ENCODE data around the gene PET100.

PET100 gene

DNA sequence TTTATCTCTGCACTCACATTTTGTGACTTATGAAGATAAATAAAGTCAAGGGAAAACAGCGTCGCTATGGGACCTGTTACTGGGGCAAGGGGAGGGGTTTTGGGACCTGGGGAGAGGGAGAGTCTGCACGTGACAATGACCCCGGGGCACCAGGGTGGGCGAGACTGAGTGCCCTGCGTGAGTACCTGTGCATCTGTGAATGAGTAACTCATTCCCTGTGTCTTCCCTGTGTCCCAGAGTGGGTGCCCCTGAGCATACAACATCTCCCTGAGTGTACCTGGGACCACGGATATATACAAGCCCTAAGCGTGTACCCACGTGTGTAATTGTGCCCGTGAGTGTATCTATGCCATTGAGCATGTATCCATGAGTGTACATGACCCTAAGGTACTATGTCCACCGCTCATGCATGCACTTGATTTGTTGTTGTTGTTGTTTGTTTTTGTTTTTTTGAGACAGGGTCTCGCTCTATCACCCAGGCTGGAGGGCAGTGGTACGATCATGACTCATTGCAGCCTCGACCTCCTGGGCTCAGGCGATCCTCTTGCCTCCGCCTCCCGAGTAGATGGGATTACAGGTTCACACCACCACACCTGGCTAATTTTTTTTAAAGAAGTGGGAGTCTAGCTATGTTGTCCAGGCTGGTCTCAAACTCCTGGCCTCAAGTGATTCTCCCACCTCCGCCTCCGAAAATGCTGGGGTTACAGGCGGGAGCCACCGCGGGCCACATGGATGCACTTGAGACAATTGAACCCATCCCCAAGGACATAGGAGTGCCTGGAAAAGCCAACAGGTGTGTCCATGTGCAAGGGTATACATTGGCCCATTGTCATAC is 50.4 kb downstream of the PET100 start:
- no peak for DNase-seq (ENCODE audit: low read depth, low spot score)

DNA sequence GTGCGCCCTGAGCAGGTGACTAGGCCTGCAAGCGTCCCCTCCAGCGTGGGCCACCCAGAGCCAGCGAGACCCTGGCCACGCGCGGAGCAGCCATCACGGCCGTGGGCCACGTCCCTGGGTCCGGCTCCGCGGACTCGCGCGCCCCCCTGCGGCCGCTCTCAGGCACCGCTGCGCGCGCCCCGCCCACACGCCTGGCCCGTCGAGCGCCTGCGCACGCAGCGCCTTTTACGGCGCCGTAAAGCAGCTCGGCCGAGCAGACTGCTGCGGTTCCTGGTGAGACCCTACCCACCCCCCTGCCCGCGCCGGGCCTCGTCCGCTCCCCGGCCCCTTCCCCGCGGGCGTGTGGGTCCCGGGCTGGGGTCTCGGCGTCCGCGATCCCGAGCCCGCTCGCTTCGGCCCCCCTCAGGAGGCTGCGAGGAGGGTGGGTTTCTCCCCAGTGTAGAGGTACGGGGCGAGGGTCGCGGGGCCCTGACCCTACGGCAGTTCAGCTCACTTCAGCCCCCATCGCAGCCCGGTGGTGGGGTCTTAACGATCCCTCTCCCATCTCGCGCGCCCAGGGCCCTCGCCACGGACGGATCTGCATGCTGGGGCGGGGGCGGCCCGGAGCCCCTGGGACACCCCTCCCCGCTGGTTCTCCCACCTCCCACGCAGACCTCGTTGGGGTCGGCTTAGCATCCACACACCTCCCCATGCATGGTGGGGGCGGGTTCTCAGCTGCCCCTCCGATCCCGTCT is 51.2 kb downstream of the PET100 start, which contains the start of gene TRAPPC5:
TRAPPC5 (plus strand) TSS at position 228 of the 734 bp plus-strand sequence. CDS start 1,421 bp downstream, outside the sequence.
- peak; percentile 76 for DNase-seq (ENCODE audit: low read depth, low spot score)

Measured in activated CD4-positive, CD25-positive, alpha-beta regulatory T cell treated with anti-CD3 and anti-CD28 coated beads, Interleukin-2, amount 50 U/mL, for 16 hours (primary cell).